Endothelial cell of umbilical vein (primary cell): ENCODE results near the gene DHRS2. TPM values are rescaled to one million over a fixed set of nuclear protein-coding genes. Genes with fewer than 3 reads are reported as not detected.

Experiments used
- BruUV-seq: library from RNA; stranded (reverse); fragments of 400-500 nt; replicated peaks from 2 replicates; lab custom pipeline; 2021; lab: Mats Ljungman, UMichigan
- CTCF ChIA-PET: fragments of 300-600, 350-600 bp; sonication (Branson Sonifier 250); formaldehyde crosslinking; loops from one replicate; lab custom pipeline; 2021; ENCODE audit warnings: antibody characterized with exemption, inconsistent platforms; lab: Charles Lee
- POLR2A ChIA-PET: fragments of 300-600, 350-600 bp; sonication (Branson Sonifier 250); formaldehyde crosslinking; loops from one replicate; lab custom pipeline; 2021; ENCODE audit warnings: antibody characterized with exemption, inconsistent platforms; lab: Charles Lee
- DNase-seq: peaks from one replicate; pipeline ENCODE4 v3.0.0-alpha.2; 2011; ENCODE audit warnings: low read depth, low spot score
- FAIRE-seq: peaks from 2 replicates; lab custom pipeline; 2011; peaks lifted over from hg19 to GRCh38; lab: Jason Lieb, UNC
- H2AFZ ChIP-seq: 2 replicates; pipeline ENCODE4 v1.6.0; 2012; ENCODE audit warnings: low read depth, low read length, control low read depth, inconsistent platforms
- H3K27ac ChIP-seq: 2 replicates; pipeline ENCODE4 v1.5.1; 2011; ENCODE audit warnings: low read depth, mild to moderate bottlenecking, control low read depth, low read length, moderate library complexity; ENCODE audit not compliant: insufficient read depth
- H3K27me3 ChIP-seq, 2 experiments: 2 replicates each; pipeline versions ENCODE4 v1.6.0 to v1.6.1; 2011; ENCODE audit warnings: low read length in 2 of 2, mixed read lengths in 1 of 2; ENCODE audit not compliant: control insufficient read depth in 2 of 2, insufficient read depth in 2 of 2
- H3K36me3 ChIP-seq, 2 experiments: 2 replicates in 1 of 2; 3 replicates in 1 of 2; pipeline ENCODE4 v1.5.1; 2011; ENCODE audit warnings: low read length in 2 of 2, mild to moderate bottlenecking in 1 of 2, moderate library complexity in 1 of 2; ENCODE audit not compliant: control insufficient read depth in 2 of 2, insufficient read depth in 2 of 2; ENCODE audit errors: extremely low read depth in 1 of 2
- H3K4me1 ChIP-seq: 3 replicates; pipeline ENCODE4 v1.5.1; 2011; ENCODE audit warnings: mild to moderate bottlenecking, low read length; ENCODE audit not compliant: control insufficient read depth, insufficient read depth; ENCODE audit errors: extremely low read depth
- H3K4me2 ChIP-seq: 2 replicates; pipeline ENCODE4 v1.6.1; 2011; ENCODE audit warnings: low read length, control low read depth, mixed read lengths; ENCODE audit not compliant: insufficient read depth
- H3K4me3 ChIP-seq, 3 experiments: fragments of 200-600 bp in 1 of 3; sonication (generic), shearing (Covaris generic) in 1 of 3; replicated peaks in 1 of 3; 2 replicates each; pipeline ENCODE4 v1.5.1; 2011 to 2016; ENCODE audit warnings: control low read depth in 3 of 3, low read length in 3 of 3, mild to moderate bottlenecking in 2 of 3, inconsistent platforms in 1 of 3, low read depth in 1 of 3, moderate library complexity in 1 of 3; ENCODE audit not compliant: insufficient read depth in 1 of 3
- H3K79me2 ChIP-seq: 2 replicates; pipeline ENCODE4 v1.6.0; 2012; ENCODE audit warnings: low read length, inconsistent platforms; ENCODE audit not compliant: control insufficient read depth, insufficient read depth
- H3K9ac ChIP-seq: replicated peaks from 2 replicates; pipeline ENCODE3; 2011; ENCODE audit warnings: low read length, control low read depth; ENCODE audit not compliant: insufficient read depth; ENCODE audit errors: extremely low read depth
- H3K9me1 ChIP-seq: replicated peaks from 3 replicates; pipeline ENCODE4 v1.6.0; 2011; ENCODE audit warnings: mild to moderate bottlenecking, low read length; ENCODE audit not compliant: control insufficient read depth, insufficient read depth; ENCODE audit errors: extremely low read depth
- H3K9me3 ChIP-seq: replicated peaks from 2 replicates; pipeline ENCODE4 v1.5.1; 2012; ENCODE audit warnings: low read length, inconsistent platforms; ENCODE audit not compliant: control insufficient read depth, insufficient read depth
- H4K20me1 ChIP-seq: replicated peaks from 2 replicates; pipeline ENCODE3; 2011; ENCODE audit warnings: mild to moderate bottlenecking, low read length; ENCODE audit not compliant: control insufficient read depth, insufficient read depth; ENCODE audit errors: extremely low read depth
- GATA2 ChIP-seq: IDR thresholded peaks from 2 replicates; pipeline ENCODE4 v1.7.0; 2011; ENCODE audit warnings: low read depth, mild to moderate bottlenecking, moderate library complexity, mixed read lengths, low read length; ENCODE audit not compliant: insufficient read length, insufficient read depth
- JUN ChIP-seq: IDR thresholded peaks from 2 replicates; pipeline ENCODE4 v1.6.1; 2011; ENCODE audit warnings: borderline replicate concordance, low read depth; ENCODE audit not compliant: insufficient read length, insufficient read depth
- MAX ChIP-seq: IDR thresholded peaks from 2 replicates; pipeline ENCODE4 v1.6.1; 2011; ENCODE audit not compliant: insufficient read depth, insufficient read length
- MYC ChIP-seq: IDR thresholded peaks from one replicate; pipeline ENCODE4 v1.6.1; 2011; ENCODE audit warnings: mild to moderate bottlenecking, low read depth, low read length
- POLR2AphosphoS5 ChIP-seq: IDR thresholded peaks from 2 replicates; pipeline ENCODE4 v1.6.1; 2012; ENCODE audit warnings: low read depth, mild to moderate bottlenecking, control low read depth, low read length, moderate library complexity; ENCODE audit not compliant: insufficient read depth
- dilution Hi-C: fragments of 300-500 bp; cut with MboI; formaldehyde crosslinking; loops from one replicate; pipeline ENCODE4 v1.15.0; 2019; ENCODE audit warnings: low sequenced_read_pairs; ENCODE audit not compliant: extremely low pct_ligation_motif_present
- intact Hi-C: fragments of 100-400 bp; cut with micrococcal nuclease; formaldehyde crosslinking; loops from one replicate; pipeline ENCODE4 v1.10.0; 2022
- polyA plus RNA-seq, 4 experiments: library from polyadenylated mRNA; depleted of rRNA in 3 of 4; stranded (reverse) in 3 of 4; unstranded in 1 of 4; fragments of >200 nt; gene quantifications; 2 replicates each; pipeline versions ENCODE4 v1.2.1 to v1.2.3, GENCODE V29; 2011 to 2012; ENCODE audit warnings: missing spikeins in 1 of 4
- total RNA-seq: library from RNA; stranded (reverse); gene quantifications from 2 replicates; pipeline ENCODE4 v1.2.3, GENCODE V29; 2021

DHRS2 gene
- total and polyA plus RNA-seq, 2 donors (not counting 3 experiments of a cell fraction or from before 2014, with no cell fraction given), result 0.10 TPM; not detected in 1

- H3K9ac ChIP-seq, result no peak overlapping the region
- POLR2A ChIA-PET, result no interaction called here
- H3K9me3 ChIP-seq, result no peaks in the 10 kb centered on the region
- H3K27me3 ChIP-seq, result peaks cover 2 to 4% of the 10 kb centered on the region in 2 experiments
- H3K4me3 ChIP-seq, result no peak overlapping the region
- H3K27ac ChIP-seq, result no peak overlapping the region
- DNase-seq (no peak), FAIRE-seq (no peak)
- CTCF ChIA-PET, result no interaction called here
- intact Hi-C loops (no loop called here), dilution Hi-C loops (no loop called here)
- H3K9me1 ChIP-seq, result no peaks in the 10 kb centered on the region
- H3K36me3 ChIP-seq, result no peaks in the 10 kb centered on the region
- no TSS peak for BruUV-seq
- no peak overlapping the region for H2AFZ ChIP-seq
- H3K4me2 ChIP-seq, result no peak overlapping the region
- no peaks in the 10 kb centered on the region for H3K4me1 ChIP-seq
- no peak for TF ChIP-seq GATA2
- TF ChIP-seq POLR2AphosphoS5, result no peak
- no peak for TF ChIP-seq MYC
- TF ChIP-seq JUN, result no peak
- TF ChIP-seq MAX, result no peak
- H4K20me1 ChIP-seq, result no peaks in the 10 kb centered on the region
- H3K79me2 ChIP-seq, result no peaks in the 10 kb centered on the region
Observed at GRCh38 chr14:23621204-23621931, 14.8 kb upstream of the DHRS2 start.
